GF-D8 (cell line): ENCODE measurements around the gene CENPX.
"Not testable (repeated sequence)": the region's sequence is repeated elsewhere in the genome, so short reads cannot be mapped to it uniquely, and the experiment has no call there.

Experiments
- DNase-seq: peaks from one replicate; lab custom pipeline; 2025; lab: John Stamatoyannopoulos, UW

Gene CENPX

GRCh38 chr17:81998212-81998611, 24.5 kb downstream of the CENPX start:
- DNase-seq = no peak

GRCh38 chr17:81996757-81997441, 25.8 kb downstream of the CENPX start:
- DNase-seq = no peak

- DNase-seq = no peak
Measured at GRCh38 chr17:81996232-81996756, 26.4 kb downstream of the CENPX start.

- DNase-seq = no peak
Measured at GRCh38 chr17:81995463-81996231, 27.0 kb downstream of the CENPX start.

- no peak for DNase-seq
Measured at GRCh38 chr17:81994593-81995462, 27.9 kb downstream of the CENPX start.

- no peak for DNase-seq
Measured at GRCh38 chr17:81993729-81994592, 28.7 kb downstream of the CENPX start.

GRCh38 chr17:81992306-81993102, 30.2 kb downstream of the CENPX start:
- no peak for DNase-seq

- DNase-seq = no peak
Measured at GRCh38 chr17:81991684-81992305, 30.9 kb downstream of the CENPX start.

GRCh38 chr17:81990836-81991683, 31.6 kb downstream of the CENPX start:
- DNase-seq = no peak

GRCh38 chr17:81987161-81987770, 35.4 kb downstream of the CENPX start:
- no peak for DNase-seq

GRCh38 chr17:81986606-81987005, 36.1 kb downstream of the CENPX start:
- no peak for DNase-seq

- DNase-seq = no peak
Measured at GRCh38 chr17:81984773-81985410, 37.8 kb downstream of the CENPX start.

- DNase-seq = no peak
Measured at GRCh38 chr17:81983639-81984373, 38.9 kb downstream of the CENPX start.

GRCh38 chr17:81983011-81983638, 39.6 kb downstream of the CENPX start:
- no peak for DNase-seq

- not testable (repeated sequence) for DNase-seq
Measured at GRCh38 chr17:81981511-81981910, 41.2 kb downstream of the CENPX start.

- DNase-seq = no peak
Measured at GRCh38 chr17:81980707-81981343, 41.9 kb downstream of the CENPX start.
